Esophagus muscularis mucosa (tissue), 4 donors: ENCODE measurements around the gene ACSF2. TPM values are rescaled to one million over a fixed set of nuclear protein-coding genes. Genes with fewer than 3 reads are reported as not detected.

Experiments
- DNase-seq: peaks from one replicate; pipeline ENCODE4 v3.0.0-alpha.2; 2017; ENCODE audit errors: extremely low spot score
- H3K27ac ChIP-seq, 4 donors: fragments of 200-600 bp; sonication (generic); replicated peaks in 1 of 4; 1 replicate in 3 of 4; 2 replicates in 1 of 4; pipeline ENCODE4 v1.5.1; 2016 to 2019; ENCODE audit warnings: mild to moderate bottlenecking in 1 of 4
- H3K27me3 ChIP-seq, 4 donors: fragments of 200-600 bp; sonication (generic); one replicate each; pipeline versions ENCODE4 v1.5.1 to v1.6.0; 2016 to 2019
- H3K36me3 ChIP-seq, 4 donors: fragments of 200-600 bp; sonication (generic); one replicate each; pipeline ENCODE4 v1.5.1; 2016 to 2019
- H3K4me1 ChIP-seq, 4 donors: fragments of 200-600 bp; sonication (generic); one replicate each; pipeline ENCODE4 v1.5.1; 2016 to 2019
- H3K4me3 ChIP-seq, 4 donors: fragments of 200-600 bp; sonication (generic); 1 replicate in 2 of 4; 2 replicates in 2 of 4; pipeline ENCODE4 v1.5.1; 2016 to 2019; ENCODE audit warnings: mild to moderate bottlenecking in 4 of 4, moderate library complexity in 1 of 4
- H3K9me3 ChIP-seq, 4 donors: fragments of 200-600 bp; sonication (generic); 1 replicate in 3 of 4; 2 replicates in 1 of 4; pipeline ENCODE4 v1.5.1; 2016 to 2019
- EP300 ChIP-seq: sonication (generic); formaldehyde crosslinking; IDR thresholded peaks from one replicate; pipeline ENCODE4 v1.6.1; 2017; ENCODE audit warnings: antibody characterized with exemption
- POLR2A ChIP-seq: fragments of 450-650 bp; IDR thresholded peaks from one replicate; pipeline ENCODE4 v1.6.1; 2017; ENCODE audit warnings: antibody characterized with exemption, moderate library complexity, mild to moderate bottlenecking, low read depth
- POLR2AphosphoS5 ChIP-seq, 2 donors: sonication (generic); formaldehyde crosslinking; IDR thresholded peaks; one replicate each; pipeline ENCODE4 v1.6.1; 2017; ENCODE audit warnings: antibody characterized with exemption in 2 of 2
- WGBS: methylation state at CpG from one replicate; pipeline ENCODE4 v1.1.5; 2018; 5-methylcytosine and 5-hydroxymethylcytosine counted together
- intact Hi-C: fragments of 100-400 bp; cut with DNase I; formaldehyde crosslinking; loops from one replicate; pipeline ENCODE4 v1.15.1; 2023
- total RNA-seq, 4 donors: library from RNA; depleted of rRNA; stranded (reverse); fragments of >200 nt; gene quantifications; one replicate each; pipeline versions ENCODE4 v1.1.0 to v1.2.1, GENCODE V29; 2016
- TF ChIP-seq, protein P1 (sequence below), 3 experiments: fragments of 200-600 bp in 2 of 3; fragments of 450-650 bp in 1 of 3; sonication (generic) in 2 of 3; IDR thresholded peaks; one replicate each; pipeline ENCODE4 v1.5.1; 2017 to 2019; ENCODE audit warnings: antibody characterized with exemption in 3 of 3, mild to moderate bottlenecking in 2 of 3, moderate library complexity in 1 of 3

ACSF2 gene
- total RNA-seq, 4 donors from 2014 or later, result 6.0 to 9.6 (median 8.1) TPM

GRCh38 chr17:50465635-50466034, 39.6 kb downstream of the ACSF2 start:
- H3K27me3 ChIP-seq, result peaks cover 0 to 48% (median 16%) of the 10 kb centered on the region in 4 donors
- TF ChIP-seq, protein P1, sequence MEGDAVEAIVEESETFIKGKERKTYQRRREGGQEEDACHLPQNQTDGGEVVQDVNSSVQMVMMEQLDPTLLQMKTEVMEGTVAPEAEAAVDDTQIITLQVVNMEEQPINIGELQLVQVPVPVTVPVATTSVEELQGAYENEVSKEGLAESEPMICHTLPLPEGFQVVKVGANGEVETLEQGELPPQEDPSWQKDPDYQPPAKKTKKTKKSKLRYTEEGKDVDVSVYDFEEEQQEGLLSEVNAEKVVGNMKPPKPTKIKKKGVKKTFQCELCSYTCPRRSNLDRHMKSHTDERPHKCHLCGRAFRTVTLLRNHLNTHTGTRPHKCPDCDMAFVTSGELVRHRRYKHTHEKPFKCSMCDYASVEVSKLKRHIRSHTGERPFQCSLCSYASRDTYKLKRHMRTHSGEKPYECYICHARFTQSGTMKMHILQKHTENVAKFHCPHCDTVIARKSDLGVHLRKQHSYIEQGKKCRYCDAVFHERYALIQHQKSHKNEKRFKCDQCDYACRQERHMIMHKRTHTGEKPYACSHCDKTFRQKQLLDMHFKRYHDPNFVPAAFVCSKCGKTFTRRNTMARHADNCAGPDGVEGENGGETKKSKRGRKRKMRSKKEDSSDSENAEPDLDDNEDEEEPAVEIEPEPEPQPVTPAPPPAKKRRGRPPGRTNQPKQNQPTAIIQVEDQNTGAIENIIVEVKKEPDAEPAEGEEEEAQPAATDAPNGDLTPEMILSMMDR (IDR thresholded peaks at IDR 0.05), result no peak
- TF ChIP-seq EP300 (no peak), POLR2A (no peak), POLR2AphosphoS5 (IDR thresholded peaks at IDR 0.05) (no peak)
- WGBS, result 92% methylated on average over 9 of the region's 9 CpGs
- H3K36me3 ChIP-seq, result peaks cover 0 to 15% (median 4%) of the 10 kb centered on the region in 4 donors
- no peaks in the 10 kb centered on the region for H3K9me3 ChIP-seq
- no peak overlapping the region for H3K27ac ChIP-seq
- DNase-seq, result no peak
- H3K4me1 ChIP-seq, result peaks cover 10 to 20% (median 17%) of the 10 kb centered on the region in 4 donors
- intact Hi-C loops, result no loop called here
- no peak overlapping the region for H3K4me3 ChIP-seq

DNA sequence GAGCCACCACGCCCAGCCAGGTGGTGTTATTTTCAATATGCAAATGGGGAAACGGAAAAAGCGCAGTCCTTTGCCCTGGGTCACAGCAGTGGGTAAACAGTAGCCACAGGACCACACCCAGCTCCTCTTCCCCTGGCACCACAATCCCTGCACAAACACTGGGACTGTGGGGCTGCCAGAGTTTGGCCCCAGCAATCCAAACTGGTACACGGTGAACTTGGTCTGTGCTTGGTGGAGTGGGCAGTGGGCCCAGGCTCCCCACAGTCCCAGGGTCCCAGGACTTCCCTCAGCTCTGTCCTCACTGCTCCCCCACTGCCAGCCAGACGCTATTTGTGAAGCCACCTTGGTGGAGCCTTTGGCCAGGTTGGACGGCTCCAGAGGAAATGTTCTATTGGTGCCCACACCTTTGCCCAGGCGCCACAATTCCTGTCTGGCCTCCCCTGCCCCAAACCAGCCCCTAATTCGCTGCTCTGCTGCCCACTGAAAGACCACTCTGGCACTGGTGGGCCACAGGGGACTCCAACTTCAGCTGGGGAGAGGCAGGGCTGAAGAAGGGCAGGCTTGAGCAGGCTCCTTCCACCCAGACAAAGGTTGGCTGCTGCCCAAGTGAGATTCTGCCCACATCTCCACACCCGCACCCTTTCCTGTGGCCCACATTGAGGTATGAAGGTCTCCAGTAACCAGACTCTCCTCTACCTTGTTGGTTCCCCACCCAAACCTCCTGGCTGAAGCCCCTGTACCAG, 40.5 kb downstream of the ACSF2 start:
- Histone ChIP-seq H3K4me3 (no peak overlapping the region), H3K27me3 (peaks cover 0 to 48% (median 16%) of the 10 kb centered on the region in 4 donors), H3K9me3 (no peaks in the 10 kb centered on the region), H3K27ac (no peak overlapping the region), H3K4me1 (peaks cover 10 to 20% (median 17%) of the 10 kb centered on the region in 4 donors), H3K36me3 (peaks cover 0 to 22% (median 6%) of the 10 kb centered on the region in 4 donors)
- intact Hi-C loops, result no loop called here
- no peak for DNase-seq
- TF ChIP-seq EP300 (no peak), POLR2A (no peak), POLR2AphosphoS5 (IDR thresholded peaks at IDR 0.05) (no peak)
- TF ChIP-seq, protein P1 (IDR thresholded peaks at IDR 0.05), result no peak
- WGBS, result 84% methylated on average over 5 of the region's 9 CpGs

- H3K27ac ChIP-seq, result no peak overlapping the region
- intact Hi-C loops, result no loop called here
- TF ChIP-seq, protein P1 (IDR thresholded peaks at IDR 0.05), result no peak
- TF ChIP-seq POLR2AphosphoS5 (IDR thresholded peaks at IDR 0.05) (no peak), EP300 (no peak), POLR2A (no peak)
- no peaks in the 10 kb centered on the region for H3K9me3 ChIP-seq
- peaks cover 0 to 21% (median 8%) of the 10 kb centered on the region in 4 donors for H3K36me3 ChIP-seq
- H3K27me3 ChIP-seq, result peaks cover 0 to 48% (median 16%) of the 10 kb centered on the region in 4 donors
- H3K4me1 ChIP-seq, result peaks cover 10 to 20% (median 17%) of the 10 kb centered on the region in 4 donors
- no peak for DNase-seq
- WGBS, result 91% methylated on average over 7 of the region's 7 CpGs
- no peak overlapping the region for H3K4me3 ChIP-seq
Measured at GRCh38 chr17:50467114-50467854, 41.3 kb downstream of the ACSF2 start.

- Histone ChIP-seq H3K27me3 (peaks cover 0 to 48% (median 16%) of the 10 kb centered on the region in 4 donors), H3K4me3 (no peak overlapping the region), H3K27ac (no peak overlapping the region), H3K9me3 (no peaks in the 10 kb centered on the region), H3K36me3 (peaks cover 0 to 18% (median 9%) of the 10 kb centered on the region in 4 donors), H3K4me1 (peaks cover 10 to 20% (median 17%) of the 10 kb centered on the region in 4 donors)
- 100% methylated on average over 1 of the region's 13 CpGs for WGBS
- intact Hi-C loops, result no loop called here
- DNase-seq, result no peak
- TF ChIP-seq POLR2AphosphoS5 (IDR thresholded peaks at IDR 0.05) (no peak), EP300 (no peak), POLR2A (no peak)
- TF ChIP-seq, protein P1 (IDR thresholded peaks at IDR 0.05), result no peak
Measured at GRCh38 chr17:50467855-50468303, 41.9 kb downstream of the ACSF2 start.
